ENCODE measurements around the gene RPTOR.

DNA sequence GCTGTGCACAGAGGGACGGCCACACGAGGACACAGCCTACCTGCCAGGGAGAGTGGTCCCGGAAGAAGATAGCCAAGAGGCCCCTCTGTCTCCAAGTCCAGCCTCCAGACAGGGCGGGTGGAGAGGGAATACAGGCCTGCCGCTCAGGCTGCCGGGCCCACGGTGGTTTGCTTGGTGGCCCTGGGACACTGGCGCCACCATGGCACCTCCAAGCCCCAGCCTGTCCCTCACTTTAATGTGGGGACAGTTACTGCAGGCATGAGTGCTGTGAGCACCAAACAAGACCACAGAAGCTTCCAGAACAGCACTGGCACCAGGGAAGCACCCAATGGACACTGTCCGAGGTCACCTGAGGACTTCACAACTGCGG is 425.0 kb downstream of the RPTOR start:
- TF ChIP-seq, protein P1, sequence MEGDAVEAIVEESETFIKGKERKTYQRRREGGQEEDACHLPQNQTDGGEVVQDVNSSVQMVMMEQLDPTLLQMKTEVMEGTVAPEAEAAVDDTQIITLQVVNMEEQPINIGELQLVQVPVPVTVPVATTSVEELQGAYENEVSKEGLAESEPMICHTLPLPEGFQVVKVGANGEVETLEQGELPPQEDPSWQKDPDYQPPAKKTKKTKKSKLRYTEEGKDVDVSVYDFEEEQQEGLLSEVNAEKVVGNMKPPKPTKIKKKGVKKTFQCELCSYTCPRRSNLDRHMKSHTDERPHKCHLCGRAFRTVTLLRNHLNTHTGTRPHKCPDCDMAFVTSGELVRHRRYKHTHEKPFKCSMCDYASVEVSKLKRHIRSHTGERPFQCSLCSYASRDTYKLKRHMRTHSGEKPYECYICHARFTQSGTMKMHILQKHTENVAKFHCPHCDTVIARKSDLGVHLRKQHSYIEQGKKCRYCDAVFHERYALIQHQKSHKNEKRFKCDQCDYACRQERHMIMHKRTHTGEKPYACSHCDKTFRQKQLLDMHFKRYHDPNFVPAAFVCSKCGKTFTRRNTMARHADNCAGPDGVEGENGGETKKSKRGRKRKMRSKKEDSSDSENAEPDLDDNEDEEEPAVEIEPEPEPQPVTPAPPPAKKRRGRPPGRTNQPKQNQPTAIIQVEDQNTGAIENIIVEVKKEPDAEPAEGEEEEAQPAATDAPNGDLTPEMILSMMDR (IDR thresholded peaks at IDR 0.05; ENCODE audit: low read length): no peak
- TF ChIP-seq EZH2 (IDR thresholded peaks at IDR 0.05; ENCODE audit: borderline replicate concordance, low read length): no peak

All from OCI-LY1 (cell line).